Stimulated activated CD4-positive, alpha-beta T cell treated with anti-CD3 and anti-CD28 coated beads, Interleukin-1b, Interleukin-23, amount 100 ng/mL, for 24 hours (primary cell): Measurements from ENCODE around the gene ANKFN1.

Source experiments
- DNase-seq, 4 experiments: peaks; one replicate each; pipeline ENCODE4 v3.0.0-alpha.2; 2020; ENCODE audit warnings: low read depth in 4 of 4, low spot score in 1 of 4

The ANKFN1 gene

DNA sequence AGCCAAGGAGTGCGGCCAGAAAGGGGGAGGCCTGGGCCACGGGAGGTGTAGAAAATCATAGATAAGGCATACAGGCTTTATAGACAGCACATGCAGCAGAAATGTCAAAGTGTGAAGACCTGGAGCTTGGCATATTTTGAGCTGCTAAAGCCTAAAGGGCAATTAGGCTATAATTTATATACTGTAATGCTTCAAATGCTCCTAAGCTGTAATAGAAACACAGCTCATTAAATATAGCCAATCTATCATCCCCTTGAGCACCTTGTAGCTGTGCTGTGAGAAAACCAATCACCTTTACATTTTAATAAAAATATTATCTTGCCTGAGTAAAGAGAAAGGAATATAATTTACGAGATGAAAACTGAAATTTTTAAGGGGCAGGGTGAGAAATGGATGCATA is 342.3 kb downstream of the ANKFN1 start:
- DNase-seq, result no peak

DNA sequence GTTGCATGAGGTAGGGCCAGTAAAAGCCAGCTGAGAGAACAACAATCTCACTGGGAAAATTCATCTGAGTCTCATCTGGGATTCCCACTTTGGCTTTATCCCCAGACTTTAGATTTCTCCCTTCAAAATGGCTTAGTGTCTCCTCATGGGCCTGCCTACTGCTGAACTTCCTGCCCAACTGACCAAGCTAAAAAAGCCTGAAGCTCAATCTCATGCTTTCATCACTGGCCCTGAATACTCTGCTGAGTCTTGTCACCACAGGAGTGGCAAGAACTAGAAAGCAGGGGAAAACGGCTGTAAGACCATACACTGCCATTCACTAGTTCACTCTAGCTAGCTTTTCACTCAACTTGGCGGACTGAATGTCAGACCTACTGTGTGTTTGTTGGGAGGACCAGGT is 343.9 kb downstream of the ANKFN1 start:
- DNase-seq, result no peak

DNA sequence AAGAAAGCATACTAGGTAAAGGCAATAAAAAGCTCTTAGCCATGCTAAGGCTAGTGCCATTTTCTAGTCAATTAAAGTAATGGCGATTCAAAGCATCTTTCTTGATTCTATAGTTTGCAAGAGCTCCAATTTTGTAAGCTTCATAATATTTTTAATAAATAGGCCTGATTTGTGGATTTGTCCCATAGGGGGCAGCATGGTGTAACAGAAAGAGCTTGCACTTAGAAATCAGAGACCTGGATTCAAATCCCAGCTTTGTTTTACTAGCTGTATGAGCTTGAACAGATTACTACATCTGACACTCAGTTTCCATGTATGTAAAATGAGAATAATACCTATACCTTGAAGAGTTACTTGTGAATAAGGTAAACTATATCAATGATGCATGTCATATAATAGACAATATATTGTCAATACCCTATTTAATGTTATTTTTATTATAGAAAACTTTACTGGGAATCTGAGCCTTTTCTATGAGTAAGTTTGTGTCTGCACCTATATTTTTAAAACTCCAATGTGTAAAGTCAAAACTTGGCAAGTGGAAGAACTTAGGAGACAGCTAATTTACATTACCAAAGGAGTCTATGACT is 346.6 kb downstream of the ANKFN1 start:
- peak in 1 of 4 experiments; percentile 1 for DNase-seq

DNA sequence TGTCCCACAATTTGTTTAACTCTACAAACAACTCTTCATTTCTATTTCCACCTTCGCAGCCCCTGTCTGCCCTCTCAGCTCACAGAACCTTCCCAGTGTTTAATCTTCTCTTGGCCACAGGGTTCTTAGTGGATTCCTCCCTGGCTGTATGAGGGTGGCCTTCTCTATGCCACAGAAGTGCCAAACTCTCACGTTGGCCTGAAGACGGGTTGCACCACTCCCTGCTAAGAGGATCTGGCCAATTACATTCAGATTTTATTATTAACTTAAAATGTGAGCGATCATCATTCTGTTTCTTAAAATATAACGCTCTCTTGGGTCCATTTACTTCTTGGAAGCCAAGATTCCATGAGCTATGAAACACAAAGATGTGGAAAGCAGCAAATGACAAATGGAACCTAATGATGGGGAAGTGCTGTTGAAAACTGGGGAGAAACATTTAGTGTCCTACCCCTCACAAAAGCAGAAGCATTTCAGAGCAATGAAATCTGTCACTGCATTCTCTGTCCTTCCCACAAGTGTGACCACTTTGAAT is 348.9 kb downstream of the ANKFN1 start:
- DNase-seq, result no peak

DNA sequence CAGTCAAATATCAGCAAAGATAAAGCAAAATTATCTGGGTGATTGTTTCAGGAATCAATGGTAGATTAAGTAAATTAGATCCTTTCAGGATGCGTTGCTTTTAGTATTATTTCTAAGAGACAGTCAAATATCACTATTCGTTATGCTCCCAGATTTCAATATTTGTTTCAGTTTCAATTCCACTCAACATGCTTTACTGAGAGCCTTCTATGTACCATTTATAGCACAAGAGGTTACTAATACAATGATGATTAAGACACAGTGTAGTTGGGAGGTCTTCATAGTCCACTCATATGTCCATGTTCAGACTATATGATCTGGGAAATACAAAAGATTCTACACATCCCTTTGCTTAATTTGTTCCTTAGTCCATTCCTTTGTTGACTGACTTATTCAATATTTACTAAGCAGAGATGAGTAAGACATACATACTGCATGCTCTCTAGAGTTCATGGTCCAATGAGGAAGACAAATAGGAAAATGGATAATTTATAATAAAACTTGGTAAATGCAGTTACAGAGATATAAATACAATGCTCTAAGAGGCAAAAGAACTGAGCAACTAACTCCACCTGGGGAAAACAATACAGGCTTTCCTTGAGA is 352.0 kb downstream of the ANKFN1 start:
- DNase-seq, result no peak

DNA sequence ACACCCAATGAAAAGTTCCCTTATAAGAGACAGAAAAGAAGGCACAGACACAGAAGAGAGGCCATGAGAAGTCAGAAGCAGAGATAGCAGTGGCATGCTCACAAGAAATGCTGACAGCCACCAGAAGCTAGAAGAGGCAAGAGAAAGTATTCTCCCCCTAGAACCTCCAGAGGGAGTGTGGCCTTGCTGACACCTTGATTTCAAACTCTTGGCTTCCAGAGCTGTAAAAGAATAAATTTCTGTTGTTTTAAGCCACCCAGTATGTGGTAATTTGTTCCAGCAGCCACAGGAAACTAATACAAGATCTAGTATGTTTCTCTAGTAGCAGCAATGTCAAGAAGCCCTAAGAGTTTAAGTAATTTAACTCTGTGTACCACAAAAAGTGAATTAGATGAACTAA is 353.1 kb downstream of the ANKFN1 start:
- DNase-seq, result no peak

DNA sequence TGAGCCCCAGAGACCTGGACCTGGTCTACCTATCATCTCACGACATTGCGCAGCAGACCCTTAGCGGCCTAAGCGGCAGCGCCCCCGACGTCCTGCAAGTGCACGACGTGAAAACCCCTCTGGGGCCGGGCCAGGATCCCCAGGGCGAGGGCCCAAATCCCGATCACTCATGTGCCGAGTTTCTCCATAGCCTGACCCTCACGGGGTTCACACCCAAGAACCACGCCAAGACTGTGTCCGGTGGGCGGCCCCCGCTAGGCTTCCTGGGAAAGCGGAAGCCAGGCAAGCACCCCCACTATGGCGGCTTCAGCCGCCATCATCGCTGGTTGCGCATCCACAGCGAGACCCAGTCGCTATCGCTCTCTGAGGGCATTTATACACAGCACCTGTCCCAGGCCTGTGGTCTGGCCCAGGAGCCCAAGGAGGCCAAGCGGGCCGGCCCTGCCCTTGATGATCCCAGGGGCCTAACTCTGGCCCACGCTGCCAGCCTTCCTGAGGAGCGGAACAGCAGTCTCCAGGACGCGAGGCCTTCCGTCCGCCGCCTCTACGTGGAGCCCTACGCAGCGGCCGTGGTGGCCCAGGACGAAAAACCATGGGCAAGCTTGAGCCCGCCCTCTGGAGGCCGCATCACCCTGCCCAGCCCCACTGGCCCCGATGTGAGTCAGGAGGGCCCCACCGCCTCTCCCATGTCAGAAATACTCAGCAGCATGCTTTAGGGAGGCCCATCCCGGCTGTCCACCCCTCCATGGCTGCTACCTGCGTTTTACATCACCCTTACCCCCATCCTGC is 357.5 kb downstream of the ANKFN1 start:
- DNase-seq, result no peak

DNA sequence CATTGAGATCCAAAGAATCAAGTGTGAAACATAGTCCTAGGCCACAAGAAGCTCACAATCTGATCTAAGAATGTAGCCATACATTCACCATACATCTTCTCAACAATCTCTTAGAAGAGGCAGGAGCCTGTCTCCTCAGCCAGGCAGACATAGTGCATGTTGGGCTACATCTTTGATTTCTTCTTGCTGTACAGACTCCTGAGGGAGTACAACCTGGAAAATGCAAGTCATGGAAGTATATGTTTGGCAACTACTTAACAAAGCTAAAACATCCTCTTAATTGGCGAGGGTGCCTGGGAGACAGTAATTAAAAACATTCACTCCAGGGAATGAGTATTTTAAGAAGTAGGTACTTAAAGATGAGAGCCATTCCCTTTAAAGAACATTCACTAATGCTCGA is 361.0 kb downstream of the ANKFN1 start:
- no peak for DNase-seq

DNA sequence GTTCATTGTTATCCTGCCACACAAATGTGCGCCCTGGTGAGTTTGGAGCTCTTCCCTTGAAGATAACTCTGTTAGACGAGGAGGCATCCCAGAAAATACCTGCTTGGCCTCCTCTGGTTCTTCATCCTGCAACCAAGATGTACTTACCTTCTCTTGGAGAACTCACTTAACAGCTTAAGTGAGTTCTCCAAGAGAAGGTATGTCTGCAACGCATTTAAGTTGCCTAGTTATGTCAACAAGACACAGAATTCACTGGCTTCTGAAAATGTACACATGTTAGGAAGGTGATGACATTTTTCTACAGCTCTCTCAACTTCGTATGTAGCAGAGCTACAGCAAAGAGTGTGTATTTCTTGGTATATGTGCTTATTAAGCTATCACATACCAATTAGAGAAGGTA is 361.6 kb downstream of the ANKFN1 start:
- DNase-seq, result no peak

DNA sequence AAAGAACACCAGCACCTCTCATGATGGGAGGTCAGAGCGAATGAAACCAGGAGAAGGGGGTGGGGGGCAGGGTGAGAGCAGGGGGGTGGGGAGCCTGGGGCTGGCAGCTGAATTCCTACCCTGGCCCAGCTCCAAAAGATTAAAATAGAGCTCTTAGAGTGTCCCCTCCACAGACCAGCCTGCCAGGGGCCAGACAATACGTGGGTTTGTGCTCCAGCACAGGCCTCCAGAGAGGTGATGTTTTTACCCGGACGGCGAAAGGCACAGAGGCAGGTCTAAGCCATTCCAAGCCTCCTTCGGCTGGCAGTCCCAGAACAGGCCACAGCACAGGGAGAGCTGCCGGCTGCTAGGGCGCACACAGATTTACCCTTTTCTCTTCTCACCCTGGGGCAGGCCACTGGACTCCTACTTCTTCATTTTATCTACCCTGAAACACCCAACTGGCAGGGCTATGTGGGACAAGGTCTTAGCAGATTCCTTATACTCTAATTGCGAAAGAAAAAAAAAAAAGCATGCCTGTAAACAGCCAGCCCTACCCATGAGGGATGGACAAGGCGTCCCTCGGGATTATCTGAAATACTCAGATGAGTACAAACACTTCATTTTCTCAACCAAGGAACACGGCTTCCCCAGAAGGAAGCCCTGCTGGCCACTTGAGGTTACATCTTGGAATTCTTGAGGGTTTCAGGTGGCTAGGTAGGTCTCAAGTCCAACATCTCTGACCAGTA is 368.3 kb downstream of the ANKFN1 start:
- DNase-seq, result no peak

DNA sequence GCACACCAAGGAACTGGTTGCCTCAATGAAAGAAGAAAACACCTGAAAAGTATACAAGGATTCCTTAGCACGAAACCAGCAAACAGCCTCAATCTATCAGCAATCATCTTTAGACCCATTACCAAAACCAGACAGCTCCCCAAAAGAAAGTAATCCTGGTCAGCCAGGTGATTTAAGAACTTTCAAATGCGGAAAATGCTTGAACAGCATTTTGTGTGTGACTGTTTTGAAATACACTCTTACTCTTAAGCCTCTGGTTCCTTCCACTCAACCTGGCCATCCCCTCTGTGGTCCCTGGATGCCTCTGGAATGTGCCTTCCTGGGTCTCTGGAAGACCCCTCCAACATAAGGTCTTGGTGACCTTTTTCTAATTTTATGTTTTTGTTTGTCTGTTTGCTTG is 369.8 kb downstream of the ANKFN1 start:
- no peak for DNase-seq

DNA sequence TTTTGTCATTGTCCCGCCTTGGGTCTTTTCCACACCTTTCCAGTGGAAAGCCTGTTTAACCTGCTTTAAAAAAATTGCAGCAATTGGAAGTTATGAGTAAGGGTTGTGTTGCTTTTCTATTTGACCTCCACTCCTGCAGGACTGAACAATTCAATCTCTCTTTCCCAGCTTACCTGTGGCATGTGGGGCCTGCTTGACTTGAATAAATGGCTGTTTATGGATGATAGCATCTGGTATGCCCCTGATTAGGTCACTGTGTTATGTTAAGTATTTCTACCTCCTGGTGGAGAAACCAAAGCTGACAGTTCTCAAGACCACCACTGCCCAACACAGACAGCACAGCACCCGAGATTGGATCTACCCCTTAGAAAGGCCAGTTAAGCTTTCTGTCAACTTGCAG is 375.4 kb downstream of the ANKFN1 start:
- no peak for DNase-seq

DNA sequence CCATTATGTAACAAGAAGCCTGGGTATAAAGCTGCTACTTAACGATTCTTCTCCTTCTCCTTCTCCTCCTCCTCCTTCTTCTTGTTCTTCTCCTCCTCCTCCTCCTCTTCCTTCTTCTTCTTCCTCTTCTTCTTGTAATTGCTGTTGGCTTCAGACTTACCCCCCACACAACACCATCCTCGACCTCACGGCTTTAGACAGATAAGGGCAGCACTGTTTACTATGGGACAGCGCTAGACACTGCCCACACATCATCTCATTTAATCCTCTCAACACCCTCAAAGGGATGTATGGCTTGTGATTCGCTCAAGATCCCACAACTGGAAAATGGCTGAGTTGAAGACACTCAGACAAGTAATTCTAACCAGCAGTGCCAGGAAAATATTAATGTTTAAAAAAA is 379.7 kb downstream of the ANKFN1 start:
- DNase-seq, result no peak

DNA sequence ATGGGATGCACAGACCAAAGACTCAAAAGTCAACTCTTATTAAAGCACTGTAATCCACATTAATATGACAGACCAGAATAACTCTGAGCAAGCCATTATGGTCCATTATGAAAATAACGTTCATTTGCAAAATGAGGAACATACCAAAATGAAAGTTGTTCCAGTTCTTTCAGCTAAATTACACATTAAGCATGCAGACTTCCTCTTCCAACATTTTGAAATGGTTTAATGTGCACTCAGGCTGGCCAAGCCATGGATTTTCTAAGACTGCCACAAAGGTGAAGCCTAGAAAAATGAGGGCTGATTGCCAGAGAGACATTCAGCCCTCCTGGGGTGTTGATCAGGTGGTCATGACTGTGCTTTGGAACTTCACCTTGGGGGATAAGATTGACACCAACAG is 383.5 kb downstream of the ANKFN1 start:
- no peak for DNase-seq

DNA sequence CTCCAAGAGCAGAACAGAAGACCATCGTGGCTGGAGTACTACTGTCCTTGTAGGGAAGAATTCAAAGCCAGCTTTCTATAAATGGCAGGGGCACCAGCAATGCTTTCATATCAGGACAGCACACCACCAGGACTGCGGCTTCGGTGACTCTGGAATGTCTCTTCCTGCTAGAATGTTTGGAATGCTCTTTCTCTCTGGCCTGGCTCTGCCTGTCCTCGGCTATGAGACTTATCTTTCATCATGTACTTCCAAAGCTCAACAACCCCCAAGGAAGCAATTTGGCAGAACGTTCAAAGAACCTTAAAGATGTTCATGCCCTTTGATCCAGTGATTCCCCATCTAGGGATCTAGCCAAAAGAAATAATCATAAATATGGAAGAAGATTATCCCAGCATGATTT is 387.6 kb downstream of the ANKFN1 start:
- DNase-seq, result no peak

DNA sequence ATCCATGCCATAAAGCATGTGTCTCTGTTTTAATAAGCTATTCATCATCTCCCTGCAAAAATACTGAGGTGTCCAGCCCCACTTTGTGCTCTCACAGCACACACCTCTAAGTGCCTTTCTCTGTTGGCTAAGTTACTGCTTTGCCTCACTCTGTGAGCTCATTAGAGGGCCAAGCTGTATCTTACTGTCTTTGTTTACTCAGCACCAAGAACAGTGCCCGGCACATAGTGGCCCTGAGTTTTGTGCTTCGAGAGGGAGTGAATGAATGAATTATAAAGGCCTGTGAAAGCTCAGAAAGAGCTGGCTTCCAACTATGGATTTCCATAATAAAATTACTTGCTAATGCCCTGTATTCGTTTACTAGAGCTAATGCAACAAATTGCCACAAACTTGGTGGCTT is 390.0 kb downstream of the ANKFN1 start:
- no peak for DNase-seq

DNA sequence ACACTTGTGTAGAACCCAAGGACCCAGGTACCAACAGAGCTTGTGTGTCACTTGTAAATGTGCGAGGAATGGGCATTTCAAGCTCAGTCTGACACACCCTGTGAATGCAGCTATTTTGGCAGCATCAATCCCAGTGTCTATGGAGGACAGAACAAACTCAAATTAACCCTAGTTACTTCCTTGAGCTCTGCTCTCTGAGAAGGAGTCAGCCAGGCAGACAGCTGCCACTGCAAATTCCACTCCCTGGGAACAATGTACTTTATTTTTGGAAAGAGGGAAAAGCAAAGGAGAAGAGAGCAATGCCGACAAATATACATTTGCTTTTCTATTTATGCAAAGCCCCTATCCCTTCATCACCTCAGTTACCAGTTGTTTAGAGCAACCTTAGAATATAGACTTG is 391.8 kb downstream of the ANKFN1 start:
- no peak for DNase-seq

DNA sequence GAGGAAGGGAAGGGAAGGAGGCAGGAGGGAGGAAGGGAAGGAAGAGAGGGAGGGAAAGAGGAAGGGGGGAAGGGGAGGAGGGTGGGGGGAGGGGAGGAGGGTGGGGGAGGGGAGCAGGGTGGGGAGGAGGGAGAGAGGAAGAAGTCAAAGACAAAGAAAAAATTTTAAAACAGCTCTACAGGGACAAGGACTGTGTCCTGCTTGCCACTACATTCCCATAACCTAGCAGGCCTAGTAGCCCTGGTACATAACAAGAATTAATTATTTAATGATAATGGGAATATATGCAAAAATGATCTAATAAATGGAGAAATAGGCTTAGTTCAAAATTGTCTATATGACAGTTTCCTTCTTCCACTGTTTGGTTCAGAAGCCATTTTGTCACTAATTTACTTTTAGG is 392.7 kb downstream of the ANKFN1 start:
- DNase-seq, result no peak

DNA sequence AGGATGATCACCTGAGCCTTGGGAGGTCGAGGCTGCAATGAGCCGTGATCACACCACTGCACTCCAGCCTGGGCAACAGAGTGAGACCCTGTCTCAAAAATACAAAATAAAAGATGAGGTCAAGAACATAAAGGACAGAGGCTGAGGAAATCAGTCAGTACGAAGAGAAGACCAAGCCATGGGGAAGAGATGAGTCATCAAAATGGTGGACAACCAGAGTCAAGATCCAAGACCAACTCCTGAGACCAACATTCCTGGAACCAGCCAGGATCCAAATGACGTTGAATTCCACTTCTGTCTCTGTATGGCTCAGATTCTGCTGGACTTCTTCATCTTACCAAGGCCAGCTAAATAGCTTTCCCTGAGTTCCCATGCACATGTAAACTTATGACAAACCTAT is 395.4 kb downstream of the ANKFN1 start:
- DNase-seq, result no peak

DNA sequence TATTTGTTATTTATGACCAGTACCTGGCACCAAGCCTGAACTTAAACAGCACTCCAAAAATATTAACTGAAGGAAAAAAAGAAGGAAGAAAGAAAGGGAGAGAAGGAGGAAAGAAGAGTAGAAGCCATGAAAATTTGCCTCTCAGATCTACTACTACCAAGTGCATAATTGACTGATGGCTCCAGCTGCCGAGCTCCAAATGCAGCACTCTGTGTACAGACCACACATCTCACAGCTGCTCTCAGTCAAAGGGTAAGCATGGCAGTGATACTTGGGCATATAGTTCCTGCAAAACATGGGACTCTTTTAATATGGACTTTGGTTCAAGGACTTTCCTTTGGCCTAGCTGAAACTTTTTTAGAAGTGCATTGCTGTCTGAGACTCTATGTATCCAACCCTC is 396.2 kb downstream of the ANKFN1 start:
- DNase-seq, result no peak

DNA sequence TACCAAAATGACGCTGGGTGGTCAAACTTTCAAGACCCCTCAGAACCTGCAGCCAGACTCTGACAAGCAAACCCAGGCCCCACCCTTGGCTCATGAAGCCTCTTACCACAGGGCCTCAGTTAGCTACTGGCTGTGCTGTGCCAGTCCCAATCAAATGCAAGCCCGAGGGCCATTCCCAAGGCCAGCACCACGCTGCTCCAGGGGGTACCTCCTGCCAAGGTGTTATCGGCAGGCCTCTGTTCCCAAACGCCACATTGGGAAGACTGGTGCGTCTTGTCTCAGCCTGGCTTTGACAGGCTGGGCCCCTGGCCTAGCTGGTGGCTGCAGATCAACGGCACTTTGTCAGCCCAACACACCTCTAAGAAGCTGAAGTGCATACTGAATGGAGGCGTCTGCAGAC is 404.4 kb downstream of the ANKFN1 start:
- DNase-seq, result no peak

DNA sequence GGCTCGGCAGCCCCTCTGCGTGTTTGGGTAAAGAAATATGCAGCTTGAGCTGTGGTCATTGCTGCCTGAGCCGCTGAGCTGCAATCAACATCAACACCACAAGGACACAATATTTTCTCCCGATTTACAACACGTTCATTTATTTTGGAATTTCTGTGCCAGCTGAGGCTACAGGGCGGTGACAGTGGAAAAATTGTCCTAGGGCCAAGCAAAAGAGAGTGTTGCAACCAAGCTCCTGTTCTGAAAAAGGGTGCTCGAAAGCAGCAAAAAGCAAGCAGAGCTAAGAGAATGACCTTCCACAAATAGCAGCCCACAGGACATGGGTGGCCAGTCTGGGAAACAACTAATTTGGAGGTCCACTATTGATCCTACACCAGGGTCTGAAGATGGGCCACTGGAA is 404.8 kb downstream of the ANKFN1 start:
- DNase-seq, result no peak
